Liver (tissue), 9 donors: Measurements from ENCODE around the gene DHX57. TPM values are rescaled to one million over a fixed set of nuclear protein-coding genes. Genes with fewer than 3 reads are reported as not detected.
"Not testable (repeated sequence)": the region's sequence is repeated elsewhere in the genome, so short reads cannot be mapped to it uniquely, and the experiment has no call there.

ENCODE experiments used
- DNase-seq: peaks from one replicate; pipeline ENCODE4 v3.0.0-alpha.2; 2017; ENCODE audit warnings: low spot score
- H3K27ac ChIP-seq, 2 donors: one replicate each; pipeline ENCODE4 v1.7.0; 2013; ENCODE audit warnings: inconsistent platforms in 2 of 2, low read length in 2 of 2, control low read depth in 1 of 2, low read depth in 1 of 2, mild to moderate bottlenecking in 1 of 2
- H3K27me3 ChIP-seq, 4 donors: one replicate each; pipeline versions ENCODE4 v1.6.1 to v1.7.0; 2013; ENCODE audit warnings: low read length in 3 of 4, inconsistent platforms in 1 of 4, mild to moderate bottlenecking in 1 of 4, moderate library complexity in 1 of 4; ENCODE audit not compliant: control insufficient read depth in 4 of 4, insufficient read depth in 4 of 4
- H3K36me3 ChIP-seq, 4 donors: one replicate each; pipeline versions ENCODE4 v1.6.1 to v1.7.0; 2013; ENCODE audit warnings: low read length in 3 of 4, mild to moderate bottlenecking in 3 of 4, low read depth in 1 of 4, moderate library complexity in 1 of 4; ENCODE audit not compliant: control insufficient read depth in 4 of 4, insufficient read depth in 3 of 4
- H3K4me1 ChIP-seq, 4 donors: one replicate each; pipeline versions ENCODE4 v1.6.1 to v1.7.0; 2013; ENCODE audit warnings: low read length in 3 of 4, mild to moderate bottlenecking in 3 of 4, moderate library complexity in 1 of 4; ENCODE audit not compliant: control insufficient read depth in 4 of 4, insufficient read depth in 4 of 4
- H3K4me3 ChIP-seq, 3 donors: one replicate each; pipeline versions ENCODE4 v1.6.1 to v1.7.0; 2013; ENCODE audit warnings: low read length in 3 of 3, control low read depth in 1 of 3, low read depth in 1 of 3, mild to moderate bottlenecking in 1 of 3
- H3K9ac ChIP-seq, 2 donors: one replicate each; pipeline ENCODE4 v1.7.0; 2013; ENCODE audit warnings: low read length in 2 of 2, mild to moderate bottlenecking in 2 of 2, moderate library complexity in 2 of 2, control low read depth in 1 of 2, low read depth in 1 of 2
- H3K9me3 ChIP-seq, 4 donors: one replicate each; pipeline versions ENCODE4 v1.6.1 to v1.7.0; 2013; ENCODE audit warnings: low read length in 3 of 4; ENCODE audit not compliant: control insufficient read depth in 4 of 4
- ATF3 ChIP-seq: IDR thresholded peaks from 2 replicates; pipeline ENCODE4 v1.6.1; 2016; ENCODE audit warnings: antibody characterized with exemption
- CTCF ChIP-seq: fragments of 150-350 bp; IDR thresholded peaks from 2 replicates; pipeline ENCODE4 v1.5.1; 2017; ENCODE audit warnings: improper control_type of control experiment, low read depth, low read length; ENCODE audit not compliant: missing input control
- EGR1 ChIP-seq, 2 donors: IDR thresholded peaks; 2 replicates each; pipeline ENCODE4 v1.6.1; 2016 to 2018; ENCODE audit warnings: antibody characterized with exemption in 2 of 2, low read depth in 2 of 2
- FOXA1 ChIP-seq: IDR thresholded peaks from 2 replicates; pipeline ENCODE4 v1.6.1; 2016; ENCODE audit warnings: antibody characterized with exemption
- FOXA2 ChIP-seq: IDR thresholded peaks from 2 replicates; pipeline ENCODE4 v1.6.1; 2016; ENCODE audit warnings: antibody characterized with exemption
- GABPA ChIP-seq, 2 donors: IDR thresholded peaks in 1 of 2; conservative IDR thresholded peaks in 1 of 2; 2 replicates each; pipeline ENCODE4 v1.6.1; 2016; ENCODE audit warnings: antibody characterized with exemption in 2 of 2, mild to moderate bottlenecking in 1 of 2, moderate library complexity in 1 of 2
- HNF4A ChIP-seq, 2 donors: conservative IDR thresholded peaks; 2 replicates each; pipeline ENCODE4 v1.6.1; 2016; ENCODE audit warnings: antibody characterized with exemption in 2 of 2, mild to moderate bottlenecking in 2 of 2
- JUND ChIP-seq, 2 donors: IDR thresholded peaks; 2 replicates each; pipeline ENCODE4 v1.6.1; 2016; ENCODE audit warnings: antibody characterized with exemption in 2 of 2
- NR2F2 ChIP-seq: IDR thresholded peaks from 2 replicates; pipeline ENCODE4 v1.6.1; 2016; ENCODE audit warnings: antibody characterized with exemption
- RAD21 ChIP-seq, 2 donors: IDR thresholded peaks; 2 replicates each; pipeline ENCODE4 v1.6.1; 2016; ENCODE audit warnings: antibody characterized with exemption in 2 of 2, mild to moderate bottlenecking in 2 of 2
- REST ChIP-seq: IDR thresholded peaks from 2 replicates; pipeline ENCODE4 v1.6.1; 2016; ENCODE audit warnings: antibody characterized with exemption, mild to moderate bottlenecking
- RXRA ChIP-seq, 2 donors: IDR thresholded peaks; 2 replicates each; pipeline ENCODE4 v1.6.1; 2017 to 2018; ENCODE audit warnings: antibody characterized with exemption in 2 of 2, mild to moderate bottlenecking in 1 of 2
- SP1 ChIP-seq: IDR thresholded peaks from 2 replicates; pipeline ENCODE4 v1.6.1; 2018; ENCODE audit warnings: antibody characterized with exemption, mild to moderate bottlenecking
- TAF1 ChIP-seq: conservative IDR thresholded peaks from 2 replicates; pipeline ENCODE4 v1.6.1; 2016; ENCODE audit warnings: antibody characterized with exemption, mild to moderate bottlenecking
- YY1 ChIP-seq: IDR thresholded peaks from 2 replicates; pipeline ENCODE4 v1.6.1; 2016; ENCODE audit warnings: antibody characterized with exemption, mild to moderate bottlenecking
- ZBTB33 ChIP-seq: IDR thresholded peaks from 2 replicates; pipeline ENCODE4 v1.6.1; 2016; ENCODE audit warnings: antibody characterized with exemption
- WGBS: extraction: QIAGEN DNeasy Blood & Tissue Kit; methylation state at CpG from one replicate; pipeline ENCODE4 v1.1.7; 2013; 5-methylcytosine and 5-hydroxymethylcytosine counted together
- polyA plus RNA-seq, 2 donors: library from polyadenylated mRNA; stranded (reverse) in 1 of 2; unstranded in 1 of 2; fragments of 200-250 nt in 1 of 2; fragments of >200 nt in 1 of 2; fragmentation: Nextera tagmentation in 1 of 2; extraction: Ambion mirVana in 1 of 2; gene quantifications; one replicate each; pipeline versions ENCODE4 v1.2.1 to v1.2.3, GENCODE V29; 2013 to 2015
- total RNA-seq, 2 donors: library from RNA; depleted of rRNA; stranded (reverse); fragments of >200 nt; gene quantifications; one replicate each; pipeline ENCODE4 v1.2.3, GENCODE V29; 2014
- donor health status: healthy.
- donor health status: healthy.
- donor health status: healthy.
- donor health status: healthy.
- donor health status: healthy.

The DHX57 gene
- total and polyA plus RNA-seq, 4 donors: 2.8 to 8.7 (median 5.4) TPM

- no peak for TF ChIP-seq EGR1 (IDR thresholded peaks at IDR 0.05; ENCODE audit: low read depth in 2 of 2)
- no peak for TF ChIP-seq FOXA1
These were observed 83.0 kb downstream of the DHX57 start (continued) for GRCh38 chr2:38792751-38793150.

GRCh38 chr2:38792321-38792720 lies 83.4 kb downstream of the DHX57 start:
- DNase-seq, H3K27me3 ChIP-seq, H3K9ac ChIP-seq, H3K9me3 ChIP-seq, H3K27ac ChIP-seq, H3K4me3 ChIP-seq, H3K36me3 ChIP-seq: not testable (repeated sequence)
- peaks cover 8 to 25% (median 13%) of the 10 kb centered on the region in 4 donors for H3K4me1 ChIP-seq
- 96% methylated on average over 8 of the region's 8 CpGs for WGBS

GRCh38 chr2:38791744-38792143 lies 84.0 kb downstream of the DHX57 start:
- H3K4me3 ChIP-seq: no peak overlapping the region
- H3K36me3 ChIP-seq: no peaks in the 10 kb centered on the region
- H3K4me1 ChIP-seq: peaks cover 8 to 25% (median 13%) of the 10 kb centered on the region in 4 donors
- TF ChIP-seq YY1 (no peak), ATF3 (no peak), JUND (IDR thresholded peaks at IDR 0.05) (no peak), RAD21 (IDR thresholded peaks at IDR 0.05) (no peak), GABPA (IDR thresholded peaks at IDR 0.05 in 1 of 2, conservative IDR thresholded peaks at IDR 0.05 in 1 of 2) (no peak), FOXA2 (no peak), REST (no peak), SP1 (no peak), HNF4A (conservative IDR thresholded peaks at IDR 0.05) (no peak), TAF1 (no peak)
- no peak for DNase-seq
- H3K27ac ChIP-seq: no peak overlapping the region
- 83% methylated on average over 1 of the region's 1 CpG for WGBS
- no peak overlapping the region for H3K9ac ChIP-seq
- H3K9me3 ChIP-seq: no peaks in the 10 kb centered on the region
- H3K27me3 ChIP-seq: no peaks in the 10 kb centered on the region

GRCh38 chr2:38789691-38790090 lies 86.0 kb downstream of the DHX57 start:
- Histone ChIP-seq H3K9me3 (no peaks in the 10 kb centered on the region), H3K27me3 (no peaks in the 10 kb centered on the region), H3K4me3 (no peak overlapping the region), H3K4me1 (peaks cover 11 to 26% (median 18%) of the 10 kb centered on the region in 4 donors), H3K36me3 (no peaks in the 10 kb centered on the region), H3K9ac (no peak overlapping the region), H3K27ac (peak overlapping the region in 1 of 2 donors; percentile 12)
- DNase-seq: no peak
- 47% methylated on average over 14 of the region's 14 CpGs for WGBS
- no peak for TF ChIP-seq ZBTB33
- TF ChIP-seq HNF4A (conservative IDR thresholded peaks at IDR 0.05): peak; percentile 86 to 91
- peak; percentile 15 for TF ChIP-seq YY1
- no peak for TF ChIP-seq TAF1
- no peak for TF ChIP-seq EGR1 (IDR thresholded peaks at IDR 0.05; ENCODE audit: low read depth in 2 of 2)
- TF ChIP-seq JUND (IDR thresholded peaks at IDR 0.05): no peak
- TF ChIP-seq RXRA (IDR thresholded peaks at IDR 0.05): peak; percentile 30 to 45
- TF ChIP-seq CTCF: no peak
- peak in 1 of 2 donors; percentile 18 for TF ChIP-seq RAD21 (IDR thresholded peaks at IDR 0.05)
- TF ChIP-seq SP1: peak; percentile 77
- no peak for TF ChIP-seq FOXA1
- TF ChIP-seq GABPA (IDR thresholded peaks at IDR 0.05 in 1 of 2, conservative IDR thresholded peaks at IDR 0.05 in 1 of 2): no peak
- TF ChIP-seq ATF3: no peak
- TF ChIP-seq NR2F2: no peak
